GM19035 (cell line): ENCODE data around the gene TEKT1.
"Not testable (repeated sequence)": the region's sequence is repeated elsewhere in the genome, so short reads cannot be mapped to it uniquely, and the experiment has no call there.

Experiments
- ATAC-seq: cut with Tn5 transposase; IDR thresholded peaks from one replicate; pipeline ENCODE4 v1.9.1; 2021; ENCODE audit not compliant: unreplicated experiment

Gene TEKT1

DNA sequence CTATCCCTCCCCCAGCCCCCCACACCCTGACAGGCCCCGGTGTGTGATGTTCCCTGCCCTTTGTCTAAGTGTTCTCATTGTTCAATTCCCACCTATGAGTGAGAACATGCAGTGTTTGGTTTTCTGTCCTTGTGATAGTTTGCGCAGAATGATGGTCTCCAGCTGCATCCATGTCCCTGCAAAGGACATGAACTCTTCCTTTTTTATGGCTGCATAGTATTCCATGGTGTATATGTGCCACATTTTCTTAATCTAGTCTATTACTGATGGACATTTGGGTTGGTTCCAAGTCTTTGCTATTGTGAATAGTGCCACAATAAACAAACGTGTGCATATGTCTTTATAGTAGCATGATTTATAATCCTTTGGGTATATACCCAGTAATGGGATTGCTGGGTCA is 15.2 kb downstream of the TEKT1 start:
- ATAC-seq = not testable (repeated sequence)

DNA sequence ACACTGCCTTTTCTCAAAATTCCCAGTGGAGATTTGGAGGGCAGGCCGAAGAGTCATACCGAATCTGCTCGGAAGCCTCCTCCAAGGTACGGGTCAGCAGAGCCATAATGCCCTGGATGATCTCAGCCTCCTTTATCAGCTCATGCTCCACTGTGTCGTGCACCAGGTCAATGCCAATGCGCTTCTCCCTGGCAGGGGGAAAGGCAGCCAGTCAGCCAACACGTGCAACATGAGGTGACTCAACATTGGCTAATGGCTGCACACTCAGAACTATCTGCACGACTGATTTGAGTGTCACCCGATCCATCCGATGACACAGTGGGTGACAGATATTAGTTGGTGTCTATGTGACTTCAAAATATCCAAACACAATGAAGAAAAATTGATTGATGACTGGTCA is 15.8 kb downstream of the TEKT1 start:
- no peak for ATAC-seq

DNA sequence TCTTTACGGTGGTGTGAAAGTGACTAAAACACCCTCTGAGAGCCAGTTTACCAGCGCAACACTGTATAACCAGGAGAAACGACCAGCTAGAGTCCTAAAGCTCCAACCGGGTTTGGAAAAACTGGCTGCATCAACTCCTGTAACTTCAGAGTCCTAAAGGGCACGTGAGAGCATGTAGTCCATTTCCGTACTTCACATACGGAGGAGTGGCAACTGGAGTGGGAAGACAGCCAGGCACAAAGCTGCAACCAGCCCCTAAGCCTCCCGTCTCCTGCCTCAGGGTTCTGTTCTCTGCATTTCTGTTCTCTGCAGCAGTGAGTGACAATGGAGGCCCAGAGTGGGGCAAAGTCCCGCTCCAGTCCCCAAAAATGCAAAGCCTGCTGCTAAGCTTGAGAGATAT is 19.2 kb downstream of the TEKT1 start:
- no peak for ATAC-seq

DNA sequence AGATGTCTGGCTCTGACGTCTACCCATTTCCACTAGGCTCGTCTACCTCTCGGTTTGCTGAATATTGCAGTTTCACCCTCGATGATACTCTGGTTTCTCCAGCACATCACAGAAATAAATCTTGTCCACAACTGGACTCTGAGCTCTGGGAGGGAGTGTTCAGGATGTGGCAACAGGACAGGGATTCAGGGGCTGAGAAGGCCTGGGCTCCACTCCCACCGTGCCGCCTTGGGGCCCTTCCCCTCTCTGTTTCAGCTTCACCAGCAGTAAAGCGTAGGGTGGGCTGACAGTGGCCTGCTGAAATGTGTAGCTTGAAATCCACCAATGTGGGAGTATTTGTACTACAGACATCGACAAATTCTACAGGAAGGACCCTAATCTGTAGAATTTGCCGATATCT is 20.0 kb downstream of the TEKT1 start:
- no peak for ATAC-seq

DNA sequence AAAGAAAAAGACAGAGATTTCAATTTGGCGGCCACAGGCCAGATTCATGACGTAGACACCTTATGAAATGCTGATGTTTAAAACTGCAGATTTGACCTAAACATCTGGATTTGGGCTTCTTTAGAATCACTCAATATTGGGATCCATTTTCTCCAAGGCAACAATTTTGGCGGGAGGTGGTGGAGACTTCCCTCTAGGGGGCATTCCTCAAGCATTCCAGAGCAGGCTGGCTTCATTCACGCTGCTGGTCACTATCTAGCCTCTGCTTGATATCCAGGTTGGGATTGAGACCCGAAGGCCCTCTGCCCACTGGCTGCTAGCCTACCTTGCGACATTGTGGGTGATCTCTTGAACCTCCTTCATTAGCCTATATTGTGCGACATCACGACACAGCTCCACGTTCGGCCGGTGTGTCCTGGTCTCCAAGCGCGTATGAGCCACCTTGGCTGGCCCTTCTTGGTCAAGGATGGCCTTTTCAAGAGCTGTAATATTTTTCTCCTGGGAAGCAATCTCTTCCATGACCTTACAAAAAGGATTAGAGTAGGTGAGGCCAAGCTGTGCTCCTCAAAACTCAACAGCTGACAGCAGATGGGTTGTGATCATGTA is 31.0 kb downstream of the TEKT1 start:
- ATAC-seq = no peak

DNA sequence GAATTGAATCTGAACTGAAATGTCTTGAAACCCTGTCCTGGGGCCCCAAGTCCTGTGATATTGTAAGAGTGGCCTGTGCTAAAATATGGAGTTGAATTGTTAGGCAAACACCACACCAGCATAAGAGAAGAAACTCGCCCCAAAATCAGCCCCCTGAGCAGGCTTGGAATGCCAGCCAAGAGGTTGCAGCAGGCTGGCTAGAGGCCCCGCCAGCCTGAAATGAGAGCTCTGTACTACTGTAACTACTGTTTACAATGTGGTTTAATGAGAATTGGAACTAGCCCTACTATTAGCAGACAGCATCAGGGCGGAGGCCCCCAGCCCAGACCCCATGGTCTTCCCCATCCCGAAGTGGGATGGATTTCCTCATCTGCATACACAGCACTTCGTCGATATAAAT is 31.8 kb downstream of the TEKT1 start:
- no peak for ATAC-seq

DNA sequence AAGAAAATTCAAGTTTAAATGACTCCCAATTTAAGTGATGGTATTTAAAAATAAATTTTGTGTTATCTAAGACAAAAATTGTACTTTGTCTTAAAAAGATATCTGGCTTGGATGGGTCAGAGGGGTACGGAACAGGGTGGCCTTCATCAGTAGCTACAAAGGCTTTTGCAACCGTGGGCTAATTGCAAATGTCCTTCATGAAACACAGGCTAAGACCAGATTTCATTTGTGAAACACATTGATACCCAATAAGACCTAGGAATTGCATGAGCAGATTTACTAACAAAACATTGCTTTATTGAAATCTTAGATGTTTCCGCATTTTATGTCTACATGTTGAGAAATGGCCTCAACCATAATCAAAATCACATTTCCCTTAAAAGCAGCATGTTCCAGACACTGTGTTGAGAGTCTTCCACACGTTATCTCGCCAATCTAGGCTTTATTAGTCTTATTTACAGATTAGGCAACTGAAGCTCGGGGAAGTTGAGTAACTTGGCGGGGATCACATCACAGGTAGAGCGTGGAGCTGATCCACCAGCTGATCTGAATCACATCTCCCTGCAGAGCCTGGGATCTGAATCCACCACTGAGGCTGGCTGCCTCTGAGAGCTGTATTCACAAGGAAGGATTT is 33.7 kb downstream of the TEKT1 start:
- ATAC-seq = no peak

DNA sequence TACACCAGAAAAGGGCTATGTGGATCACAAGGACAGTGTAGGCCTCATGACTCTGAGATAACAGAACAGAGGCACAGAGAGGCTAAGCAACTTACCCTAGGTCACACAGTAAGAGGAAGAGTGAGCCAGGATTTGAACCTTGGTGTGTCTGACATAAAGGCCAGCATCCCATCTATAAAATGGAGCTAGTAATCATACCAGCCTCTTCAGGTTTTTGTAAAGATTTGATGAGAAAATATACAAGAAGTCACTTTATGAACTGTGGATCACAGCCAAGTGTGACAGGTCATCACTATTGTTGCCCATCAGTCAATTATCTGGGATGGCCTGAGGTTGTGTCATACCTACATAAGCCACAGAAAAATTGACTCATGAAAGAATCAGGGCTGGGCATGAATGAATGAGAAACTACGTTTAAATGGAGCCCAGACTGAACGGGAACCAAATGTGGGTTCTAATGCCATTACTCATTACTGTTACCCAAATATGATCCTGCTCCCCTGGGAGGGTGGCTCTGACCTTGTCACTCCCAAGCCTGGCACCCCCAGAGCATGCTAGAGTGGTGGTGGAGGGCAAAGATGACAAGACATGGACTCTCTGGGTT is 34.5 kb downstream of the TEKT1 start:
- no peak for ATAC-seq

DNA sequence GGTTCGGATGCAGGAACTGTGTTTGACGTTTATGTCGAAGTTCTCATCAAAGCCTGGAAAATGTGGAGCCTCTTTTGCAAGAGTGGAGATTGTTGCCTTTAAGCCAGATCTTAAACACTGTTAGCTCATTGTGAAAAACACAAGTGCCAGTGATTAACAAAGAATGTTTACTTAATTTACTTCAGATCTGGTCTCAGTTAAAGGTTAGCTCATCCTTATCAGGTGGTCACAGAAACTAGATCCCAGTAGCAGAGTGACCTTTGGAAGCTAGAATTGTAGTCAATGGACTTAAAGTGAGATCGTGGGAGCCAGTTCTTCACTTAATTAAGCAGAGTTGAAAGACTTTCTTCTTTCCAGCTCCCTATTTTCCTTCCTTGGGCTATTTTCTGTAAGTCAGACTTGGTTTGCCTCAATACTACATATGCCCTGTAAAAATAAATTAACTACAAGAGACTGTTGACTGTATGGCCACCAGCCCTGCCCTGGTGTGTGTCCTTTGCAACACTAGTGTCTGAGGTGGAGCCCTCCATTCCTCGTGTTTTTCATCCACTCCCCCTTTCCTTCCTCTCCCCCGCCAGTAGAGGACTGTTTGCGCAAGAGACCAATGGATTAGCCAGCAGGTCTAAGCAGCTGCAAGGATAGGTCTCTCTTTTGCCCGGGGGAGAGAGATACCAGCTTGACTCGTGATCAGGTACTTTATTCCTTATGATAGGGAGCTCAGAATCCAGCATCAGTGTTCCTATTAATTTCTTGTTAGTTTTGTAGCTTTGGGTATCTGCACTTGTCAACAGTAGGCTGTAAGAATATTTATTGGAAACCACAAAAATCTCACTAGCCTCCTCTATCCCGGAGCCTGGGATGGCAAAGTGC is 35.3 kb downstream of the TEKT1 start:
- no peak for ATAC-seq

DNA sequence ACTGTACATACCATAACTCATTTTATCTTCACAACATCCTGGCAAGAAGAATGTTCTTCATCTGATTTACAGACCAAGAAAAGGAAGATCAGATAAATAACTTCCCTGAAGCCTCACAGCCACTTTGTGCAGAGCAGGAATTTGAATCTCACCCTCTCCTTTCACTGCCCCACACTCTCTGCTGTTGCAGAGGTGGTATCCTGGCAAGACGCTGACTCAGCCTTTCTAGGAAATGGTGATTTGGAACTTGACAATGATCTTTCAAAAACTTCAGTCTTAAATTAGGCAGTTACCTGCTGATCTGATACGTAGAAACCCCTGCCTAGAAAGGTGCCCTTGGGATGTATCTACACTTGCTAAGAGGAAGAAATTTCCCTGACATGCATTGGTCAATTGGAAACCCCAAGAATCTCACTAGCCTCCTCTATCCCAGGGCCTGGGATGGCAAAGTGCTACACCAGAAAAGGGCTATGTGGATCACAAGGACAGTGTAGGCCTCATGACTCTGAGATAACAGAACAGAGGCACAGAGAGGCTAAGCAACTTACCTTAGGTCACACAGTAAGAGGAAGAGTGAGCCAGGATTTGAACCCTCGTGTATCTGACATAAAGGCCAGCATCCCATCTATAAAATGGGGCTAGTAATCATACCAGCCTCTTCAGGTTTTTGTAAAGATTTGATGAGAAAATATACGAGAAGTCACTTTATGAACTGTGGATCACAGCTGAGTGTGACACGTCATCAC is 37.6 kb downstream of the TEKT1 start:
- no peak for ATAC-seq

DNA sequence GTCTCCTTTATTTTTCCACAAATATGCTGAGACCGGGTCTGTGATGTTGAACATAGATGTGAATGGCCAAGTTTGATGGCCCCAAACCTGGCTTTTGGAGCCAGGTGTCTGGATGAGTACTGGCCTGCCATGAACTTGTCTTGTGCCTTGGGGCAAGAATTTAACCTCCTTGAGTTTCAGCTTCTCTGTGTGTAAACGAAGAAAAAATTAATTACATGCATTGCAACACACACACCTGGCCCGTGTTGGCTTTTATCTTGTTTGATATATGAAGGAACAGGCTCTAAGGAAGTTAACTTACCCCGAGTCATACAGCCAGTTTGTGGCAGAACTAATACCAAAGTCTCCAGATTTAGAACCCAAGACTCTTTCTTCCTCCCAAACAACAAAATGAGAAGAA is 42.4 kb downstream of the TEKT1 start:
- no peak for ATAC-seq

DNA sequence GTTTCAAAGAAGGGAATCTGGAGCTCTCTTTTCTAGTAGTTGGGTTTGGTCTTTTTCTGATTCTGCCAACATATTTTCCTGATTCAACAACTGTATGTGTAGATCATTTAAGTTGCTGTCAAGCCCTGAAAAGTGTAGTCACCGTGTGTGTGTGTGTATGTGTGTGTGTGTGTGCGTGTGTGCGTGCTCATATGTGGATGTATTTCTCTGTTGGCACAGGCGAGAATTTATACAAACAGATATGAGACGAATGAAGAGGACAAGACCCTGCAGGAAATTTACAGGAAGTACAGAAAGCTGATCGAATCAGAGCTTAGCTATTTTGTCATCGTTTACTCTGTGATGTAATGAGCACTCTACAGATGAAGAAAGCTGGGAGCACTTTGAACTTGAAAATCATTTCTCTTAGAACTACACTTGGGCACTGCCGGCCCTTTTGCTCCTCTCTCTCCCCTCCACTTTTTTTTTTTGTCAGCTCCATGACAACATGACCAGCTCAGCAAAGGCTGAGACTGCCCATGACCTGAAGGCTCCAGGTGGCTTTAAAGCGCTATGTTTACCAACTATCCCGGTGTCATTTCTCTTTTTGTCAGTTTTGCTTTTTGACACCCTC is 44.3 kb downstream of the TEKT1 start:
- no peak for ATAC-seq

DNA sequence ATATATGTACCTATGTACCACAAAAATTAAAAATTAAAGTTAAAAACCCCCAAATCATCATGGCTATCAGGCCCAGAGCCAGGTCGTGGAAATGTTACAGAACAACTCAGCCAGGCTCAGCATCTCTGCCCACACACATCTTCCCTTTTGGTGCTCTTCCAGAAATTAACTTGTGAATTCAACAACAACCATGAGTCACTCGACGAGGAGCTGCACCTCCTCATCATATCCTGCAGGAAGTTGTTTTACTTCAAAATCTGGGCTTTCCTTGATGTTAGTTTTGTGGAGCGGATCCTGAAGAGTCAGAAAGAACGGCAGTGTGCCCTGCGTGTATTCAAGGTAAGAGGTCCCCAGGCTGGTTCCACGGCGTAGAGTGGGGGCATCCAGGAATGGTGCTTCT is 44.9 kb downstream of the TEKT1 start:
- ATAC-seq = no peak

DNA sequence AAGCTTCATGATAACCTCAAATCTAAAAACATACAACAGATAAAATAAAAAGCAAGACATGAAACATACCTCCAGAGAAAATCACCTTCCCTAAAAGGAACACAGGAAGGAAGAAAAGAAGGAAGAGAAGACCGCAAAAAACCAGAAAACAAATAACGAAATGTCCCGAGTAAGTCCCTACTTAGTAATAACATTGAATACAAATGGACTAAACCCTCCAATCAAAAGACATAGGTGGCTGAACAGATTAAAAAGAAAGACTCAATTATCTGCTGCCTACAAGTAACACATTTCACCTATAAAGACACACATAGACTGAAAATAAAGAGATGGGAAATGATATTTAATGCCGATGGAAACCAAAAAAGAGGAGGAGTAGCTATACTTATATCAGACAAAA is 49.3 kb downstream of the TEKT1 start:
- ATAC-seq = no peak

DNA sequence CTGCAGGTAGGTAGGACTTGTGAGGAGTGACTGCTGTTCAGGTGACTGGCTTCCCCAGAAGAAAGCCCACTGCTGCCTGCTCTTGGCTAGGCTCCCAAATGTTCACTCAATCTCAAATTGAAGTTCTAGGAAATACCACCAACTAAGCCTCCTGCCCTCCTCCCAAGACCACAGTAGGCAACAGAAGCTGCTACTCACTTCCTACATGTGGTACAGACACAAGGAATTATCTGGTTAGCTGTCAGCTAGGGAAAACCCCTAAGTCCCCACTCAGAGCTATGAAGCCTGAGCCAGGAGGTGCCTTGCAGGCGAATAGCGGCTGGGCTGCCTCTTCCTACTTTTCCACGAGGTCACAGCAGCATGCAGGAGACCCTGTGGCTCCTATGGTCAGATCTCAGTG is 50.6 kb downstream of the TEKT1 start:
- no peak for ATAC-seq

DNA sequence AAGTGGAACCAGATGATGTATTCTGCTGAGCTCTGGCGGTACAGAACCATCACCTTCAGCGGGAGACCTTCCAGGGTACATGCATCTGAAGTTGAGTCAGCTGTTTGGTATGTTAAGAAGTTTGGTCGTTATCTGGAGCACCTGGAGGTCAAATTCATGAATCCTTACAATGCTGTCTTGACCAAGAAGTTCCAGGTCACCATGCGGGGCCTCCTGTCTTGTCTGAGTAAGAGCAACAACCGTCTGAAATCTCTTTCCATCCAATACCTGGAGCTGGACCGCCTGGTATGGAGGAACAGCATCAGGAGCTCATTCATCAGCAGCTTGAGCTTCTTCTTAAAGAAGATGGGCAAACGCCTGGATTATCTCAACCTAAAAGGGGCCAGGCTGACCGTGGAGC is 51.5 kb downstream of the TEKT1 start:
- no peak for ATAC-seq

DNA sequence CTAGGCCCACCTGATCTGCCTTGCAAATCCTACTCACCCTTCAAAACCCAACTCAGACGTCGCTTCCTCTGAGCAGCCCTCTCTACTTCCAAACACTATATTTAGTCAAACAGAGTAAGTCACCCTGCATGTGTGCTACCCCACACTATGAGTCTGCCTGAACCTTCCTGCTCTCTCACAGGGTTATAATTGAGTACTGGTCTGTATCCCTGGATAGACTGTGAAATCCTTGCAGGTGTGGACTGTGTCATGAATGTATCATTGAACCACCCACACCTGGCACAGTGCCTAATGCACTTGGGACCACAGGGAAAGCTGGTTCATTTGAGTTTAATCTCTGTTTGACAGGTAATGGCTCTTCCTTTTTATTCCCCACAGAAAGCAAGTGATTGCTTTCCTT is 52.1 kb downstream of the TEKT1 start:
- no peak for ATAC-seq

DNA sequence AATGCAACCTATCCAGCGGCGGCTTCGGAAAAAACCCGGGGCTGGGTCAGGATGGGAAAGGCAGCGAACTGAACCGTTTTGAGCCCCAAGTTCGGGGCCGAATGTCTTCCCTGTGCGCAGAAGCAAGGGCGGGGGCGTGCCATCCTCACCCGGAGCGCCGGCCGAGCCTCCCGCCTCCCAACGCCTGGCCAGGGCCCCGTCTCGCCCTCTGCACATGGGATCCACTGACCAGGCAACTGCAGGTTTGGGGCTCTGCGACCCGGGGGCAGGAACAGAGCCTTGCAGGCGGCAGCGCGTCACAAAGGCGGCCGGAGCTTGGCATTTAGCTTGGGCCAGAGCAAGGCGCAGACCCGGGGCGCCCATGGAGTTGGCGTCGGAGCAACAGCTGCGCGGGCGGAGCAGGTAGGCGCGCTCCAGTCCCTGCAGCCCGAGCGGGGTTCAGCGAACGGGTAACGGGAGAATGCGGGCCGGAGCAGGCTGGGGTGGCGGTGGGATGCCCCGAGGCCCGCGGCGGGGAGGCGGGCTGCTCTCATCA is 55.6 kb downstream of the TEKT1 start, which contains the start of gene FBXO39:
Gene FBXO39, plus strand, starts transcription at position 345 of the 535 bp plus-strand sequence. CDS start 3,654 bp downstream, outside the sequence.
- no peak for ATAC-seq

DNA sequence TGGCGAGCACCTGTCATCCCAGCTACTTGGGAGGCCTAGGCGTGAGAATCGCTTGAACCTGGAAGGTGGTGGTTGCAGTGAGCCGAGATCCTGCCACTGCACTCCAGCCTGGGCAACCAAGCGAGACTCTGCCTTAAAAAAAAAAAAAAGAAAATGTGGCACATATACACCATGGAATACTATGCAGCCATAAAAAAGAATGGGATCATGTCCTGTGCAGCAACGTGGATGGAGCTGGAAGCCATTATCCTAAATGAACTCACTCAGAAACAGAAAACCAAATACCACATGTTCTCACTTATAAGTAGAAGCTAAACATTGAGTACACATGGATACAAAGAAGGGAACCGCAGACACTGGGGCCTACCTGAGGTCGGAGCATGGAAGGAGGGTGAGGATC is 56.6 kb downstream of the TEKT1 start:
- not testable (repeated sequence) for ATAC-seq

DNA sequence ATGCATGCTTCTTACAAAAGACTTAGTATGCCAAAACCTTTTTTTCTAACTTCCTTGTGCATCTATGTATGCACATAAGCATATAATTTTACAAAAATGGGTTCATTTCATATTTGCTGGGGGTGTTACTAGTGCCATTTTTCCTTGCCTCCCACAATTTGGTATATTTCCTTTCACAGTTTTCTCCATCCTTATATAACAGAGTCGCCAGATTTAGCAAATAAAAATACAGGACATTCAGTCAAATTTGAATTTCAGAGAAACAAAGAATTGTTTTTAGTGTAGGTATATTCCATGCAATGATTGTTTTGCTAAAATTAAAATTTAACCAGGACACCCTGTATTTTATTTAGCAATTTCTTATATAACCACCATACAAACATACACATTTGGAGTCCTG is 59.5 kb downstream of the TEKT1 start:
- no peak for ATAC-seq
